SH-SY5Y (cell line): ENCODE results near the gene SORCS3.

Source experiments
- GATA2 ChIP-seq: IDR thresholded peaks from 2 replicates; pipeline ENCODE4 v1.6.1; 2011; ENCODE audit warnings: mild to moderate bottlenecking, low read depth, low read length
- GATA3 ChIP-seq: IDR thresholded peaks from 2 replicates; pipeline ENCODE4 v1.6.1; 2011; ENCODE audit warnings: low read depth, mild to moderate bottlenecking, low read length, moderate library complexity

SORCS3 gene

GRCh38 chr10:104663563-104663962 lies 22.5 kb downstream of the SORCS3 start:
- no peak for TF ChIP-seq GATA2
- no peak for TF ChIP-seq GATA3

GRCh38 chr10:104664205-104664604 lies 23.1 kb downstream of the SORCS3 start:
- TF ChIP-seq GATA2 (no peak), GATA3 (no peak)

GRCh38 chr10:104665174-104665573 lies 24.1 kb downstream of the SORCS3 start:
- TF ChIP-seq GATA2 = no peak
- TF ChIP-seq GATA3 = no peak

- TF ChIP-seq GATA2 (no peak), GATA3 (no peak)
Measured at GRCh38 chr10:104666106-104666505, 25.0 kb downstream of the SORCS3 start.

GRCh38 chr10:104676874-104677273 lies 35.8 kb downstream of the SORCS3 start:
- no peak for TF ChIP-seq GATA3

GRCh38 chr10:104678658-104679057 lies 37.6 kb downstream of the SORCS3 start:
- TF ChIP-seq GATA3 (no peak), GATA2 (no peak)

GRCh38 chr10:104680467-104681401 lies 39.6 kb downstream of the SORCS3 start:
- TF ChIP-seq GATA2 (no peak), GATA3 (no peak)

- no peak for TF ChIP-seq GATA3
- TF ChIP-seq GATA2 = no peak
Measured at GRCh38 chr10:104681485-104681884, 40.4 kb downstream of the SORCS3 start.

- TF ChIP-seq GATA3 (no peak), GATA2 (no peak)
Measured at GRCh38 chr10:104683567-104683966, 42.5 kb downstream of the SORCS3 start.

GRCh38 chr10:104686829-104687228 lies 45.7 kb downstream of the SORCS3 start:
- TF ChIP-seq GATA2 (no peak), GATA3 (no peak)

GRCh38 chr10:104688251-104689042 lies 47.4 kb downstream of the SORCS3 start:
- TF ChIP-seq GATA2 (no peak), GATA3 (no peak)

GRCh38 chr10:104689105-104689504 lies 48.0 kb downstream of the SORCS3 start:
- TF ChIP-seq GATA2 = no peak
- no peak for TF ChIP-seq GATA3

- TF ChIP-seq GATA2 (peak; percentile 80), GATA3 (peak; percentile 32; the same call in 1 of the 2 replicates)
Measured at GRCh38 chr10:104689547-104689946, 48.5 kb downstream of the SORCS3 start.

GRCh38 chr10:104690101-104690500 lies 49.0 kb downstream of the SORCS3 start:
- TF ChIP-seq GATA2 = no peak
- TF ChIP-seq GATA3 = no peak

- TF ChIP-seq GATA2 = no peak
Measured at GRCh38 chr10:104690959-104691358, 49.9 kb downstream of the SORCS3 start.

GRCh38 chr10:104694074-104694473 lies 53.0 kb downstream of the SORCS3 start:
- no peak for TF ChIP-seq GATA2
- no peak for TF ChIP-seq GATA3
